ENCODE data around the gene NAP1L5.

Gene NAP1L5

GRCh38 chr4:88734403-88734949 is 36.8 kb upstream of the NAP1L5 start:
- H3K9me3 ChIP-seq (ENCODE audit: control insufficient read depth, insufficient read depth, low read depth, low read length), result no peaks in the 10 kb centered on the region
- ChIA-PET POLR2A (no interaction called here), CTCF (interaction anchor here (0.6 kb wide), 1 partner anchor 28 kb away, joined by 9 read pairs; no protein-coding TSS in a partner anchor)
- no peaks in the 10 kb centered on the region for H3K4me1 ChIP-seq (ENCODE audit: control insufficient read depth, insufficient read depth, low read length)
- H3K4me3 ChIP-seq (ENCODE audit: low read depth, low read length), result no peak overlapping the region
- H3K36me3 ChIP-seq (ENCODE audit: control insufficient read depth in 2 of 2, insufficient read depth in 1 of 2, low read length in 2 of 2), result peaks cover 0 to 40% of the 10 kb centered on the region in 2 experiments
- TF ChIP-seq ZNF146 (tag by site-specific recombination; IDR thresholded peaks at IDR 0.05), result no peak
- no peak for TF ChIP-seq ZNF48 (tag by site-specific recombination; IDR thresholded peaks at IDR 0.05)
- TF ChIP-seq ZNF76 (tag by site-specific recombination; IDR thresholded peaks at IDR 0.05; ENCODE audit: borderline replicate concordance, low read depth), result no peak
- TF ChIP-seq ZNF670 (tag by site-specific recombination; IDR thresholded peaks at IDR 0.05; ENCODE audit: low read depth), result no peak
- no peak for TF ChIP-seq PRDM2 (tag by site-specific recombination; IDR thresholded peaks at IDR 0.05; ENCODE audit: borderline replicate concordance)
- TF ChIP-seq, protein P1, sequence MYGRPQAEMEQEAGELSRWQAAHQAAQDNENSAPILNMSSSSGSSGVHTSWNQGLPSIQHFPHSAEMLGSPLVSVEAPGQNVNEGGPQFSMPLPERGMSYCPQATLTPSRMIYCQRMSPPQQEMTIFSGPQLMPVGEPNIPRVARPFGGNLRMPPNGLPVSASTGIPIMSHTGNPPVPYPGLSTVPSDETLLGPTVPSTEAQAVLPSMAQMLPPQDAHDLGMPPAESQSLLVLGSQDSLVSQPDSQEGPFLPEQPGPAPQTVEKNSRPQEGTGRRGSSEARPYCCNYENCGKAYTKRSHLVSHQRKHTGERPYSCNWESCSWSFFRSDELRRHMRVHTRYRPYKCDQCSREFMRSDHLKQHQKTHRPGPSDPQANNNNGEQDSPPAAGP (tag by site-specific recombination; IDR thresholded peaks at IDR 0.05), result no peak
- TF ChIP-seq ZNF133 (tag by site-specific recombination; IDR thresholded peaks at IDR 0.05), result no peak
- H3K27ac ChIP-seq (ENCODE audit: extremely low read depth, low read depth, low read length), result no peak overlapping the region

DNA sequence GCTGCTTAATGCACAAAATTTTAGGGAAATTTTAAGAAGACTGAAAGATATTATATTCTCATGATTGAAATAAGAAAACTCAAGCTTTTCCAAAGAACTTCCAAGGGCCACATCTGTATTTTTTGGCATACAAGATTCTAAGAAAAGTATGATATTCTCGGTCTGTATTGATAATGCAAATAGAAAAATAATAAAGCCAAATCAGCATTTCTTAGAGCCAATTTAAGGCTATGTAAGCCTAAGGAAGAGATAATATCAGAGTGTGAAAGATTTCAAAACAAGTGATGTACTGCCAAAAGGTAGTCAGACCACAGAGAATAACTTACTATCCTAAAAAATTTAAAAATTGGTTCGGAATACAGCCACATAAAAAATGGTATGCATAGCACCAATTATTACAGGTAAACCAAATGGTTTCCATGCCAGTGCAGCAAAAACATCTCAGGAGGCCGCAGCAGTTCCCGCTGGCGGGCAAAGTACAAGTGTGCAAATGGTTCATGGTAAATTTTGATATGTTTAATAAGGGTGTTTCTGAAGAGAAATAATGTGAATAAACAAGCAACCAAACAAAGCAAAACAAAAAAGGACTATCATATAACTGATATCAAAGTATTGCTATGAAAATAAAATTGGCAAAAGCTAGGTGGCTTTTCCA is 35.2 kb upstream of the NAP1L5 start:
- Histone ChIP-seq H3K4me1 (ENCODE audit: control insufficient read depth, insufficient read depth, low read length) (no peaks in the 10 kb centered on the region), H3K36me3 (ENCODE audit: control insufficient read depth in 2 of 2, insufficient read depth in 1 of 2, low read length in 2 of 2) (peaks cover 0 to 41% of the 10 kb centered on the region in 2 experiments), H3K4me3 (ENCODE audit: low read depth, low read length) (no peak overlapping the region), H3K9me3 (ENCODE audit: control insufficient read depth, insufficient read depth, low read depth, low read length) (no peaks in the 10 kb centered on the region), H3K27ac (ENCODE audit: extremely low read depth, low read depth, low read length) (no peak overlapping the region)
- CTCF ChIA-PET, result interaction anchor here (0.7 kb wide), 1 partner anchor 113 kb away, joined by 3 read pairs; no protein-coding TSS in a partner anchor
- POLR2A ChIA-PET, result no interaction called here
- TF ChIP-seq ZBTB20 (tag by site-specific recombination; IDR thresholded peaks at IDR 0.05), result no peak
- no peak for TF ChIP-seq ZNF157 (tag by site-specific recombination; IDR thresholded peaks at IDR 0.05)
- no peak for TF ChIP-seq PRDM1 (tag by site-specific recombination; IDR thresholded peaks at IDR 0.05)
- no peak for TF ChIP-seq ZNF19 (tag by site-specific recombination; IDR thresholded peaks at IDR 0.05; ENCODE audit: low read depth)
- TF ChIP-seq ZSCAN16 (tag by site-specific recombination; IDR thresholded peaks at IDR 0.05), result no peak
- no peak for TF ChIP-seq ZNF341 (tag by site-specific recombination; IDR thresholded peaks at IDR 0.05; ENCODE audit: low read depth)
- TF ChIP-seq ZNF449 (tag by site-specific recombination; IDR thresholded peaks at IDR 0.05), result no peak
- no peak for TF ChIP-seq KLF9 (tag by site-specific recombination; IDR thresholded peaks at IDR 0.05; ENCODE audit: low read depth)
- no peak for TF ChIP-seq ZNF366 (tag by site-specific recombination; conservative IDR thresholded peaks at IDR 0.05)
- no peak for TF ChIP-seq ZNF112 (tag by site-specific recombination; IDR thresholded peaks at IDR 0.05)
- no peak for TF ChIP-seq PATZ1 (tag by site-specific recombination; IDR thresholded peaks at IDR 0.05)
- TF ChIP-seq ZNF544 (tag by site-specific recombination; IDR thresholded peaks at IDR 0.05), result no peak
- no peak for TF ChIP-seq ZNF76 (tag by site-specific recombination; IDR thresholded peaks at IDR 0.05; ENCODE audit: borderline replicate concordance, low read depth)
- no peak for TF ChIP-seq REPIN1 (tag by site-specific recombination; IDR thresholded peaks at IDR 0.05; ENCODE audit: low read depth)
- TF ChIP-seq ZNF701 (tag by site-specific recombination; IDR thresholded peaks at IDR 0.05), result no peak
- TF ChIP-seq ZNF529 (tag by site-specific recombination; IDR thresholded peaks at IDR 0.05; ENCODE audit: insufficient replicate concordance), result no peak
- TF ChIP-seq OVOL3 (tag by site-specific recombination; IDR thresholded peaks at IDR 0.05), result no peak
- no peak for TF ChIP-seq EGR2 (tag by site-specific recombination; IDR thresholded peaks at IDR 0.05; ENCODE audit: low read depth)
